Stimulated activated effector memory CD8-positive, alpha-beta T cell treated with anti-CD3 and anti-CD28 coated beads, Interleukin-12 subunit alpha, Interleukin-12 subunit beta, amount 100 ng/mL, for 72 hours (primary cell): Measurements from ENCODE around the gene SPOCK3.
"Not testable (repeated sequence)": the region's sequence is repeated elsewhere in the genome, so short reads cannot be mapped to it uniquely, and the experiment has no call there.

ENCODE experiments used
- ATAC-seq: fragments of 150-1000 bp; cut with Tn5 transposase; 2 replicates; pipeline ENCODE4 v1.10.0; 2021
- DNase-seq, 2 donors: peaks; one replicate each; pipeline ENCODE4 v3.0.0; 2021 to 2022; ENCODE audit warnings: low spot score in 2 of 2
- H3K27ac Mint-ChIP-seq: one replicate; pipeline ENCODE4 v1.8.0; 2022; ENCODE audit warnings: mild to moderate bottlenecking, mixed read lengths
- H3K36me3 Mint-ChIP-seq: one replicate; pipeline ENCODE4 v1.8.0; 2022; ENCODE audit warnings: mild to moderate bottlenecking, mixed read lengths
- H3K4me1 Mint-ChIP-seq: one replicate; pipeline ENCODE4 v1.8.0; 2022; ENCODE audit warnings: mixed read lengths
- H3K4me3 Mint-ChIP-seq: one replicate; pipeline ENCODE4 v1.8.0; 2022; ENCODE audit warnings: mild to moderate bottlenecking, mixed read lengths
- H3K9me3 Mint-ChIP-seq: one replicate; pipeline ENCODE4 v1.8.0; 2022; ENCODE audit warnings: mixed read lengths

The SPOCK3 gene

GRCh38 chr4:166977596-166977995, 256.7 kb downstream of the SPOCK3 start:
- Mint-ChIP-seq H3K4me1 (no peaks in the 10 kb centered on the region), H3K4me3 (no peak overlapping the region), H3K27ac (no peak overlapping the region), H3K36me3 (no peaks in the 10 kb centered on the region), H3K9me3 (peaks cover 25% of the 10 kb centered on the region)
- no peak for ATAC-seq
- DNase-seq = no peak

GRCh38 chr4:166972071-166972470, 262.2 kb downstream of the SPOCK3 start:
- Mint-ChIP-seq H3K27ac (no peak overlapping the region), H3K36me3 (no peaks in the 10 kb centered on the region), H3K4me3 (no peak overlapping the region), H3K4me1 (no peaks in the 10 kb centered on the region), H3K9me3 (peaks cover 18% of the 10 kb centered on the region)
- DNase-seq (no peak), ATAC-seq (no peak)

GRCh38 chr4:166968219-166968618, 266.1 kb downstream of the SPOCK3 start:
- peaks cover 16% of the 10 kb centered on the region for H3K9me3 Mint-ChIP-seq
- H3K36me3 Mint-ChIP-seq, ATAC-seq, DNase-seq, H3K27ac Mint-ChIP-seq, H3K4me3 Mint-ChIP-seq, H3K4me1 Mint-ChIP-seq: not testable (repeated sequence)

GRCh38 chr4:166965562-166965961, 268.7 kb downstream of the SPOCK3 start:
- H3K27ac Mint-ChIP-seq = no peak overlapping the region
- peaks cover 23% of the 10 kb centered on the region for H3K9me3 Mint-ChIP-seq
- DNase-seq = no peak

GRCh38 chr4:166957451-166957850, 276.8 kb downstream of the SPOCK3 start:
- Mint-ChIP-seq H3K4me3 (no peak overlapping the region), H3K9me3 (peaks cover 25% of the 10 kb centered on the region), H3K4me1 (no peaks in the 10 kb centered on the region), H3K27ac (no peak overlapping the region), H3K36me3 (no peaks in the 10 kb centered on the region)
- ATAC-seq = no peak
- no peak for DNase-seq

More at GRCh38 chr4:166965562-166965961, 268.7 kb downstream of the SPOCK3 start:
- Mint-ChIP-seq H3K36me3 (no peaks in the 10 kb centered on the region), H3K4me3 (no peak overlapping the region), H3K4me1 (no peaks in the 10 kb centered on the region)
- ATAC-seq = no peak

- peaks cover 19% of the 10 kb centered on the region for H3K9me3 Mint-ChIP-seq
- H3K4me3 Mint-ChIP-seq = no peak overlapping the region
- no peak overlapping the region for H3K27ac Mint-ChIP-seq
- ATAC-seq = no peak
- no peak for DNase-seq
- no peaks in the 10 kb centered on the region for H3K36me3 Mint-ChIP-seq
- no peaks in the 10 kb centered on the region for H3K4me1 Mint-ChIP-seq
Observed at GRCh38 chr4:166956484-166956883, 277.8 kb downstream of the SPOCK3 start.

- peaks cover 14% of the 10 kb centered on the region for H3K9me3 Mint-ChIP-seq
- ATAC-seq = peak; percentile 76
- DNase-seq = no peak
- no peaks in the 10 kb centered on the region for H3K36me3 Mint-ChIP-seq
- no peak overlapping the region for H3K4me3 Mint-ChIP-seq
- no peak overlapping the region for H3K27ac Mint-ChIP-seq
- no peaks in the 10 kb centered on the region for H3K4me1 Mint-ChIP-seq
Observed at GRCh38 chr4:166941629-166942028, 292.7 kb downstream of the SPOCK3 start.

GRCh38 chr4:166930464-166930863, 303.8 kb downstream of the SPOCK3 start:
- Mint-ChIP-seq H3K4me3 (no peak overlapping the region), H3K27ac (no peak overlapping the region), H3K4me1 (no peaks in the 10 kb centered on the region), H3K36me3 (no peaks in the 10 kb centered on the region), H3K9me3 (peaks cover 8% of the 10 kb centered on the region)
- DNase-seq (no peak), ATAC-seq (no peak)

- H3K9me3 Mint-ChIP-seq = peaks cover 3% of the 10 kb centered on the region
- no peaks in the 10 kb centered on the region for H3K36me3 Mint-ChIP-seq
- H3K4me1 Mint-ChIP-seq = no peaks in the 10 kb centered on the region
Observed at GRCh38 chr4:166924424-166924823, 309.9 kb downstream of the SPOCK3 start.

GRCh38 chr4:166913926-166914325, 320.4 kb downstream of the SPOCK3 start:
- H3K9me3 Mint-ChIP-seq = peaks cover 15% of the 10 kb centered on the region
- H3K27ac Mint-ChIP-seq = no peak overlapping the region
- no peak for DNase-seq
- no peaks in the 10 kb centered on the region for H3K36me3 Mint-ChIP-seq
- no peak for ATAC-seq
- no peak overlapping the region for H3K4me3 Mint-ChIP-seq
- no peaks in the 10 kb centered on the region for H3K4me1 Mint-ChIP-seq

More at GRCh38 chr4:166924424-166924823, 309.9 kb downstream of the SPOCK3 start:
- ATAC-seq (no peak), DNase-seq (no peak)
- Mint-ChIP-seq H3K27ac (no peak overlapping the region), H3K4me3 (no peak overlapping the region)

GRCh38 chr4:166903408-166903807, 330.9 kb downstream of the SPOCK3 start:
- ATAC-seq = no peak
- Mint-ChIP-seq H3K4me1 (no peaks in the 10 kb centered on the region), H3K27ac (no peak overlapping the region)

GRCh38 chr4:166902941-166903340, 331.4 kb downstream of the SPOCK3 start:
- H3K4me1 Mint-ChIP-seq = no peaks in the 10 kb centered on the region

More at GRCh38 chr4:166903408-166903807, 330.9 kb downstream of the SPOCK3 start:
- Mint-ChIP-seq H3K36me3 (no peaks in the 10 kb centered on the region), H3K9me3 (peaks cover 17% of the 10 kb centered on the region), H3K4me3 (no peak overlapping the region)
- no peak for DNase-seq

GRCh38 chr4:166896254-166896653, 338.0 kb downstream of the SPOCK3 start:
- H3K4me1 Mint-ChIP-seq = no peaks in the 10 kb centered on the region
- H3K9me3 Mint-ChIP-seq = peaks cover 24% of the 10 kb centered on the region
- H3K27ac Mint-ChIP-seq = no peak overlapping the region
- no peaks in the 10 kb centered on the region for H3K36me3 Mint-ChIP-seq
- ATAC-seq (no peak), DNase-seq (no peak)
- H3K4me3 Mint-ChIP-seq = no peak overlapping the region

More at GRCh38 chr4:166902941-166903340, 331.4 kb downstream of the SPOCK3 start:
- DNase-seq (no peak), ATAC-seq (no peak)
- Mint-ChIP-seq H3K27ac (no peak overlapping the region), H3K9me3 (peaks cover 20% of the 10 kb centered on the region), H3K36me3 (no peaks in the 10 kb centered on the region), H3K4me3 (no peak overlapping the region)

GRCh38 chr4:166895771-166896170, 338.5 kb downstream of the SPOCK3 start:
- no peak overlapping the region for H3K4me3 Mint-ChIP-seq
- no peaks in the 10 kb centered on the region for H3K36me3 Mint-ChIP-seq
- ATAC-seq (no peak), DNase-seq (no peak)
- H3K4me1 Mint-ChIP-seq = no peaks in the 10 kb centered on the region
- H3K27ac Mint-ChIP-seq = no peak overlapping the region
- H3K9me3 Mint-ChIP-seq = peaks cover 24% of the 10 kb centered on the region

- DNase-seq (no peak), ATAC-seq (no peak)
- no peaks in the 10 kb centered on the region for H3K36me3 Mint-ChIP-seq
- no peak overlapping the region for H3K27ac Mint-ChIP-seq
- peaks cover 4% of the 10 kb centered on the region for H3K9me3 Mint-ChIP-seq
- no peak overlapping the region for H3K4me3 Mint-ChIP-seq
- no peaks in the 10 kb centered on the region for H3K4me1 Mint-ChIP-seq
Observed at GRCh38 chr4:166887457-166887856, 346.8 kb downstream of the SPOCK3 start.

GRCh38 chr4:166886718-166887117, 347.6 kb downstream of the SPOCK3 start:
- no peaks in the 10 kb centered on the region for H3K4me1 Mint-ChIP-seq
- H3K9me3 Mint-ChIP-seq = peaks cover 4% of the 10 kb centered on the region
- H3K27ac Mint-ChIP-seq = no peak overlapping the region
- H3K4me3 Mint-ChIP-seq = no peak overlapping the region
- no peak for DNase-seq
- no peak for ATAC-seq
- H3K36me3 Mint-ChIP-seq = no peaks in the 10 kb centered on the region

GRCh38 chr4:166882221-166882620, 352.1 kb downstream of the SPOCK3 start:
- no peak overlapping the region for H3K27ac Mint-ChIP-seq
- no peak for ATAC-seq

More at GRCh38 chr4:166882221-166882620, 352.1 kb downstream of the SPOCK3 start:
- H3K9me3 Mint-ChIP-seq = peaks cover 6% of the 10 kb centered on the region
- no peaks in the 10 kb centered on the region for H3K36me3 Mint-ChIP-seq
- no peak for DNase-seq
- H3K4me1 Mint-ChIP-seq = no peaks in the 10 kb centered on the region
- H3K4me3 Mint-ChIP-seq = no peak overlapping the region
